ENCODE data around the gene POLG. TPM values are rescaled to one million over a fixed set of nuclear protein-coding genes. Genes with fewer than 3 reads are reported as not detected.

Gene POLG
- total RNA-seq = 45.5 and 53.0 TPM in 2 replicates

GRCh38 chr15:89334510-89335297 lies at the start of gene POLG:
POLG (minus strand) TSS chr15:89334824; CDS start chr15:89333754, 1,070 bp downstream.

Other genes starting within 250 kb of the POLG start
- 19.1 and 19.3 TPM in 2 replicates for gene ABHD2, start 246.4 kb downstream of the POLG start, total RNA-seq
- not detected in 2 replicates for gene RLBP1, start 113.2 kb downstream of the POLG start, total RNA-seq
- gene FANCI, start 90.8 kb downstream of the POLG start, total RNA-seq = 3.3 and 5.4 TPM in 2 replicates
- gene RHCG, start 161.8 kb upstream of the POLG start, total RNA-seq = 0.12 TPM in 1 of 2 replicates, not detected in the other
- gene TICRR, start 240.6 kb upstream of the POLG start, total RNA-seq = 0.34 and 0.93 TPM in 2 replicates